ENCODE results near the gene CCNE1. TPM values are rescaled to one million over a fixed set of nuclear protein-coding genes. Genes with fewer than 3 reads are reported as not detected.

Gene CCNE1
- total RNA-seq, 1 donor from 2014 or later = 6.4 TPM

DNA sequence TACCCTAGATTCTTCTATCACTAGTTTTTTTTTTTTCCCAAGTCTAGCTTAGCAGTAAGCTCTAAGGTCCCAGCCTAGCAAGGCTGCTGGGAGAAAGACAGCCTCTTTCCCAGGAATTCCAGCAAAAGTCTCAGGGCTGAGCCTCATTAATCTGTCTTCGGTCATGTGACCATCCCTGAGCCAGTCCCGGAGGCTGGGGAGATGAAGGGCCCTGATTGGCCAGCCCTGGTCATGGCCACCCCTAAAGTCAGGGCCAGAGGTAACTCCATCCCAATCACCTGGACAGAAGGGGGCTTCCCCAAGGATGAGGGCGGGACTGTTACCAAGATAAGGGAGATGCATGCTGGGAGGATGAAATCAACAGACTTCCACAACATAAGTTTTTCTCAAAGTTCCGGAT lies 43.3 kb downstream of the CCNE1 start:
- H3K4me1 Mint-ChIP-seq (ENCODE audit: low read depth, unreplicated experiment) = peaks cover 3% of the 10 kb centered on the region
- DNase-seq = no peak
- TF ChIP-seq CTCF (IDR thresholded peaks at IDR 0.05; ENCODE audit: partially characterized antibody, unreplicated experiment) = no peak
- H3K36me3 Mint-ChIP-seq (ENCODE audit: unreplicated experiment) = no peaks in the 10 kb centered on the region
- no peaks in the 10 kb centered on the region for H3K27me3 Mint-ChIP-seq (ENCODE audit: unreplicated experiment)
- H3K4me3 Mint-ChIP-seq (ENCODE audit: unreplicated experiment) = no peak overlapping the region
- no peak overlapping the region for H3K27ac Mint-ChIP-seq (ENCODE audit: unreplicated experiment)
- no peaks in the 10 kb centered on the region for H3K9me3 Mint-ChIP-seq (ENCODE audit: unreplicated experiment)

DNA sequence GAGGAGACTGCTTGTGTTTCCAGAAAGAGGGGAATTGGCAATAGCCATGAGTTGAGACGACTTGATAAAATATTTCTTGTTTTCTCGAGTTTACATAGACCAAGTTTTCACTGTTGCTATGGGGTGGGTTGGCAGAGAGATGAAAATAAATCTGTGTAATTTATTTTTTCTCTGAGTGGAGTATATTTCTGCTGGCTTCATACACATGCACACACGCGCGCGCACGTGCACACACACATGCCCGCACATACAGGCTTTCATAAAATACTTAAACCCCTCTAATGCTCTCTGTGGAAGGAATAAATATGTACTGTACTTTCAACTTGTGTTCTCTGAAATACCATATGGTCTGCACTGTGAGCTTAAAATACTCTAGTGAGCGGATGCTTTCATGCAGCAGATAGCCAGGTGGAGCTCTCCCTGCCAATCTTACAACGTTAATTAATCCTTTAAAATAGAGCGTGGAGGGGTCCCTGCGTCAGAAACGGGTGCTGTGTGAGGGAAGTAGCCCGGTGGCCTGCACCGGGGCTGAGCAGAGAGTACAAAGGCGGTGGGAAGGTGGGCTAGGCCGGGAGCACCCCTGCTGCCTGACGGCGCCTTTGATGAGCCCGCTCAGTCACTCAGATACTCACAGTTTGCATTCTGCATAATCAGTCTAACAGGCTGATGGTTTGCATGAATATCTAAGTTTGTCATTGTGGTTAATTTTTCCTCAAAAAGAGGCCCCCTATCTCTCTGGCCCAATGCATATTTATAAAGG lies 44.1 kb downstream of the CCNE1 start:
- peaks cover 3% of the 10 kb centered on the region for H3K4me1 Mint-ChIP-seq (ENCODE audit: low read depth, unreplicated experiment)
- TF ChIP-seq CTCF (IDR thresholded peaks at IDR 0.05; ENCODE audit: partially characterized antibody, unreplicated experiment) = no peak
- H3K36me3 Mint-ChIP-seq (ENCODE audit: unreplicated experiment) = no peaks in the 10 kb centered on the region
- no peak for DNase-seq
- no peak overlapping the region for H3K27ac Mint-ChIP-seq (ENCODE audit: unreplicated experiment)
- H3K27me3 Mint-ChIP-seq (ENCODE audit: unreplicated experiment) = no peaks in the 10 kb centered on the region
- no peak overlapping the region for H3K4me3 Mint-ChIP-seq (ENCODE audit: unreplicated experiment)
- no peaks in the 10 kb centered on the region for H3K9me3 Mint-ChIP-seq (ENCODE audit: unreplicated experiment)

DNA sequence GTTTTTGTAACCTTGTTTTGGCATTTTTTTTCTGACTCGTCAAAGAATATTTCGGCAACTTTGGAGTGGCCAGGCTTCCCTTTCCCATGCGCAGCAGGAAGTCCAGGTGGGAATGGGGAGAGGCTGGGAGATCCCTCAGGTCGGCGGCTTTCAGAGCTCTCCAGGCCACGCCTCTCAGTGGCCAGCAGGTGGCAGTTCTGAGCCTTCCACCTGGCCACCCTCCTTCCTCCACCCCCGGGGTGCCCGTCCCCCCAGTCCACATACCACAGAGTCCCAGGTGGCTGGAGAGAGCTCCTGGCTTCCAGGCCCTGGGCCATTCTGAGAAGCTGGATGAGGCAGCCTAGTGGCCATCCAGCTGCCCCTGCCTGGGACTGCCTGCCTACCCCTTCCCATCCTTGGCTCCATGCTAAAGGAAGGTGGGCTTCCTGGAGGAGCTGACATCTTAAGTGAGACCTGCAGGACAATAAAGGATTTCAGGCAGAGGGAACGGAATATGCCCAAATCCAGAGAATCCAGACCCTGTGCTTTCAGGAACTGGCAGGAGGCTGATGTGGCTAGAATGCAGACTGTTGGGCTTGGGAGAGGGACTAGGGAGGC lies 46.3 kb downstream of the CCNE1 start:
- no peak overlapping the region for H3K4me3 Mint-ChIP-seq (ENCODE audit: unreplicated experiment)
- H3K9me3 Mint-ChIP-seq (ENCODE audit: unreplicated experiment) = no peaks in the 10 kb centered on the region
- no peak overlapping the region for H3K27ac Mint-ChIP-seq (ENCODE audit: unreplicated experiment)
- H3K36me3 Mint-ChIP-seq (ENCODE audit: unreplicated experiment) = no peaks in the 10 kb centered on the region
- peak; percentile 71 for TF ChIP-seq CTCF (IDR thresholded peaks at IDR 0.05; ENCODE audit: partially characterized antibody, unreplicated experiment)
- H3K27me3 Mint-ChIP-seq (ENCODE audit: unreplicated experiment) = no peaks in the 10 kb centered on the region
- DNase-seq = peak; percentile 46
- H3K4me1 Mint-ChIP-seq (ENCODE audit: low read depth, unreplicated experiment) = peaks cover 3% of the 10 kb centered on the region

- no peak for DNase-seq
- TF ChIP-seq CTCF (IDR thresholded peaks at IDR 0.05; ENCODE audit: partially characterized antibody, unreplicated experiment) = no peak
- no peaks in the 10 kb centered on the region for H3K27me3 Mint-ChIP-seq (ENCODE audit: unreplicated experiment)
- H3K4me1 Mint-ChIP-seq (ENCODE audit: low read depth, unreplicated experiment) = peaks cover 3% of the 10 kb centered on the region
- no peaks in the 10 kb centered on the region for H3K9me3 Mint-ChIP-seq (ENCODE audit: unreplicated experiment)
- no peak overlapping the region for H3K4me3 Mint-ChIP-seq (ENCODE audit: unreplicated experiment)
- no peak overlapping the region for H3K27ac Mint-ChIP-seq (ENCODE audit: unreplicated experiment)
- H3K36me3 Mint-ChIP-seq (ENCODE audit: unreplicated experiment) = no peaks in the 10 kb centered on the region
These were observed 46.8 kb downstream of the CCNE1 start for GRCh38 chr19:29858621-29859020.

DNA sequence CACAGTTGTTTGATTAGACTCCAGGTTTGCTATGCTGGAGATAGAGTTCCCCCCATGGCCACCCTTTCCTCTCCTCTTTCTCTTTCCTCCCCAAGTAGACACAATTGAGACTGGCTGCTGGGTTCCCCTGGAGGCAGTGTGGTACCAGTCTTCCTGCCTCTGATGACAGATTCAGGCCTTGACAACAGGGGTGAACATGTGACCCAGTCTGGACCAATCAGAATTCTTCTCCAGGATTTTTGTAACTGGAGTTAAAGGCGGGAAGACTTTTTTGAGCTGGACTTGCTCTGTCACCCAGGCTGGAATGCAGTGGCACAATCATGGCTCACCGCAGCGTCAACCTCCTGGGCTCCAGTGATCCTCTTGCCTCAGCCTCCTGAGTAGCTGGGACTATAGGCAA lies 48.7 kb downstream of the CCNE1 start:
- H3K27me3 Mint-ChIP-seq (ENCODE audit: unreplicated experiment) = no peaks in the 10 kb centered on the region
- H3K4me1 Mint-ChIP-seq (ENCODE audit: low read depth, unreplicated experiment) = peaks cover 3% of the 10 kb centered on the region
- no peaks in the 10 kb centered on the region for H3K36me3 Mint-ChIP-seq (ENCODE audit: unreplicated experiment)
- TF ChIP-seq CTCF (IDR thresholded peaks at IDR 0.05; ENCODE audit: partially characterized antibody, unreplicated experiment) = no peak
- no peaks in the 10 kb centered on the region for H3K9me3 Mint-ChIP-seq (ENCODE audit: unreplicated experiment)
- H3K27ac Mint-ChIP-seq (ENCODE audit: unreplicated experiment) = no peak overlapping the region
- no peak for DNase-seq
- H3K4me3 Mint-ChIP-seq (ENCODE audit: unreplicated experiment) = no peak overlapping the region

Data from glutamatergic neuron (in vitro differentiated cells).